Measurements from ENCODE around the gene UBR1. TPM values are rescaled to one million over a fixed set of nuclear protein-coding genes. Genes with fewer than 3 reads are reported as not detected.
"Not testable (repeated sequence)": the region's sequence is repeated elsewhere in the genome, so short reads cannot be mapped to it uniquely, and the experiment has no call there.

The UBR1 gene
- total RNA-seq, 4 donors from 2014 or later, result 21.3 to 108 (median 34.2) TPM

- intact Hi-C loops (cut with DNase I; ENCODE audit: low total_unique reads) (no loop called here), in situ Hi-C loops (cut with MboI; ENCODE audit: low pct_ligation_motif_present in 1 of 4, low pct_unique_long_range_greater_than_20kb in 1 of 4, low sequenced_read_pairs in 3 of 4) (no loop called here)
- no peaks in the 10 kb centered on the region for H3K4me1 ChIP-seq
- H3K4me3 ChIP-seq, result no peak overlapping the region
- H3K9me3 ChIP-seq, result no peaks in the 10 kb centered on the region
- WGBS, 2 donors (ENCODE audit: low coverage in 1 of 2), result 98 to 100% methylated on average over 1 to 4 of the region's 4 CpGs
- H3K36me3 ChIP-seq, result peaks cover 0 to 75% (median 22%) of the 10 kb centered on the region in 4 donors
- H3K27me3 ChIP-seq, result no peaks in the 10 kb centered on the region
- no peak for DNase-seq
- TF ChIP-seq POLR2AphosphoS5 (IDR thresholded peaks at IDR 0.05), result no peak
- TF ChIP-seq POLR2A (IDR thresholded peaks at IDR 0.05), result no peak
- TF ChIP-seq EP300 (IDR thresholded peaks at IDR 0.05; ENCODE audit: low read depth), result no peak
- TF ChIP-seq CTCF (IDR thresholded peaks at IDR 0.05), result no peak
- H3K27ac ChIP-seq, result no peak overlapping the region
Measured at GRCh38 chr15:42954291-42954690, 151.5 kb downstream of the UBR1 start.

DNA sequence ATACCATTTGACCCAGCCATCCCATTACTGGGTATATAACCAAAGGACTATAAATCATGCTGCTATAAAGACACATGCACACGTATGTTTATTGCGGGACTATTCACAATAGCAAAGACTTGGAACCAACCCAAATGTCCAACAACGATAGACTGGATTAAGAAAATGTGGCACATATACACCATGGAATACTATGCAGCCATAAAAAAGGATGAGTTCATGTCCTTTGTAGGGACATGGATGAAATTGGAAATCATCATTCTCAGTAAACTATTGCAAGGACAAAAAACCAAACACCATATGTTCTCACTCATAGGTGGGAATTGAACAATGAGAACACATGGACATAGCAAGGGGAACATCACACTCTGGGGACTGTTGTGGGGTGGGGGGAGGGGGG, 156.9 kb downstream of the UBR1 start:
- in situ Hi-C loops (cut with MboI; ENCODE audit: low pct_ligation_motif_present in 1 of 4, low pct_unique_long_range_greater_than_20kb in 1 of 4, low sequenced_read_pairs in 3 of 4), result not testable (repeated sequence)
- WGBS, 2 donors (ENCODE audit: low coverage in 1 of 2), result 98% methylated on average over 3 of the region's 3 CpGs; no CpG with 5 or more reads in 1 of the 2 donors

GRCh38 chr15:42940527-42940926, 165.3 kb downstream of the UBR1 start:
- H3K4me3 ChIP-seq, result no peak overlapping the region
- no peaks in the 10 kb centered on the region for H3K9me3 ChIP-seq
- peaks cover 0 to 10% (median 4%) of the 10 kb centered on the region in 4 donors for H3K36me3 ChIP-seq
- 83 to 100% methylated on average over 1 of the region's 1 CpG for WGBS, 2 donors (ENCODE audit: low coverage in 1 of 2)
- no peaks in the 10 kb centered on the region for H3K27me3 ChIP-seq
- no peaks in the 10 kb centered on the region for H3K4me1 ChIP-seq
- no peak for TF ChIP-seq POLR2AphosphoS5 (IDR thresholded peaks at IDR 0.05)
- no peak for TF ChIP-seq CTCF (IDR thresholded peaks at IDR 0.05)
- no peak for TF ChIP-seq EP300 (IDR thresholded peaks at IDR 0.05; ENCODE audit: low read depth)
- no peak for TF ChIP-seq POLR2A (IDR thresholded peaks at IDR 0.05)
- no peak for DNase-seq
- in situ Hi-C loops (cut with MboI; ENCODE audit: low pct_ligation_motif_present in 1 of 4, low pct_unique_long_range_greater_than_20kb in 1 of 4, low sequenced_read_pairs in 3 of 4) (no loop called here), intact Hi-C loops (cut with DNase I; ENCODE audit: low total_unique reads) (no loop called here)
- H3K27ac ChIP-seq, result no peak overlapping the region

More for the DNA sequence above, 156.9 kb downstream of the UBR1 start:
- H3K27me3 ChIP-seq; H3K27ac ChIP-seq; H3K4me3 ChIP-seq; H3K4me1 ChIP-seq; DNase-seq; H3K9me3 ChIP-seq; intact Hi-C loops (cut with DNase I; ENCODE audit: low total_unique reads): not testable (repeated sequence)
- peaks cover 0 to 61% (median 22%) of the 10 kb centered on the region in 4 donors for H3K36me3 ChIP-seq

DNA sequence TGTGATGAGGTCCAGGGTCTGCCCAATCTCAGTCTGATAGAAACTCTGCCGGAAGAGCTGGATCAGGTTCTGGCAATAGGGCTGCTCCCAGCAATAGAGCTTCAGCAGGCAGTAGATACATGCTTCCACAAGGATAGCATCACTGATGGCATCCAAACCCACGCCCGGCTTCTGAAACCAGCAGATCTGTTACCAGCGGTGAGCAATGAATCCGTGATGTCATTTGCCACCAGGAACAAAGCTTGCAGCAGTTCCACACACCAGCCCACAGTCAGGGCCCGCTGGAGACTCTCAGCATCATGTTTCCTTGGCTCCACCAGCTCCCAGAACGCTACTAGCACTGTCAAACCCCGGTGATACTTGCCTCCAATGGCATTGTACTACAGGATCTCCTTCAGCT, 166.0 kb downstream of the UBR1 start:
- Histone ChIP-seq H3K9me3 (no peaks in the 10 kb centered on the region), H3K4me1 (no peaks in the 10 kb centered on the region), H3K27ac (no peak overlapping the region), H3K27me3 (no peaks in the 10 kb centered on the region), H3K36me3 (peaks cover 0 to 9% (median 4%) of the 10 kb centered on the region in 4 donors), H3K4me3 (no peak overlapping the region)
- intact Hi-C loops (cut with DNase I; ENCODE audit: low total_unique reads) (no loop called here), in situ Hi-C loops (cut with MboI; ENCODE audit: low pct_ligation_motif_present in 1 of 4, low pct_unique_long_range_greater_than_20kb in 1 of 4, low sequenced_read_pairs in 3 of 4) (loop anchor here in 1 of 4 donors (10.0 kb wide), 1 partner anchor 145 kb away; no protein-coding TSS in a partner anchor)
- WGBS, 2 donors (ENCODE audit: low coverage in 1 of 2), result 93% methylated on average over 8 of the region's 8 CpGs; no CpG with 5 or more reads in 1 of the 2 donors
- DNase-seq, result no peak
- TF ChIP-seq POLR2AphosphoS5 (IDR thresholded peaks at IDR 0.05), result no peak
- TF ChIP-seq POLR2A (IDR thresholded peaks at IDR 0.05), result no peak
- no peak for TF ChIP-seq EP300 (IDR thresholded peaks at IDR 0.05; ENCODE audit: low read depth)
- no peak for TF ChIP-seq CTCF (IDR thresholded peaks at IDR 0.05)

DNA sequence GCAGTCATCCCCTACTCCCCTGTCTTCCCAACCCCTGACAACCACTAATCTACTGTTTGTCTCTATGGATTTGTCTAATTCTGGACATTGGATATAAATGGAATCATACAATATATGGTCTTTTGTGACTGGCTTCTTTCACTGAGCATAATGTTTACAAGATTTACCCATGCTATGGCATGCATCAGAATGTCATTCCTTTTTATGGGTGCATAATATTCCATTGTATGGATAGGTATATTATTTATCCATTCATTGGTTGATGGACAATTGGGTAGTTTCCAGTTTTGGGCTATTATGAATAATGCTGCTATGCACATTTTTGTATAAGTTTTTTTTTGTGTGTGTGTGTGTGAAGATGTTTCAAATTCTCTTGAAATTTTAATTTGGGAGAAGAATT, 168.7 kb downstream of the UBR1 start:
- Histone ChIP-seq H3K4me3 (no peak overlapping the region), H3K9me3 (no peaks in the 10 kb centered on the region), H3K27me3 (no peaks in the 10 kb centered on the region), H3K4me1 (no peaks in the 10 kb centered on the region), H3K36me3 (no peaks in the 10 kb centered on the region), H3K27ac (no peak overlapping the region)
- intact Hi-C loops (cut with DNase I; ENCODE audit: low total_unique reads), result no loop called here
- in situ Hi-C loops (cut with MboI; ENCODE audit: low pct_ligation_motif_present in 1 of 4, low pct_unique_long_range_greater_than_20kb in 1 of 4, low sequenced_read_pairs in 3 of 4), result loop anchor here in 1 of 4 donors (10.0 kb wide), 1 partner anchor 142 kb away; no protein-coding TSS in a partner anchor
- no peak for DNase-seq
- TF ChIP-seq POLR2AphosphoS5 (IDR thresholded peaks at IDR 0.05), result no peak
- no peak for TF ChIP-seq POLR2A (IDR thresholded peaks at IDR 0.05)
- TF ChIP-seq EP300 (IDR thresholded peaks at IDR 0.05; ENCODE audit: low read depth), result no peak
- TF ChIP-seq CTCF (IDR thresholded peaks at IDR 0.05), result no peak

All from transverse colon (tissue), 4 donors.